GM12873 (cell line): ENCODE results near the gene SMPD1.

ENCODE experiments used
- TF ChIP-seq, protein P1 (sequence below): IDR thresholded peaks from 2 replicates; pipeline ENCODE4 v1.5.1; 2012; ENCODE audit warnings: low read depth, mild to moderate bottlenecking, moderate library complexity, low read length, control low read depth; ENCODE audit not compliant: insufficient read depth; ENCODE audit errors: missing control alignments

The SMPD1 gene

DNA sequence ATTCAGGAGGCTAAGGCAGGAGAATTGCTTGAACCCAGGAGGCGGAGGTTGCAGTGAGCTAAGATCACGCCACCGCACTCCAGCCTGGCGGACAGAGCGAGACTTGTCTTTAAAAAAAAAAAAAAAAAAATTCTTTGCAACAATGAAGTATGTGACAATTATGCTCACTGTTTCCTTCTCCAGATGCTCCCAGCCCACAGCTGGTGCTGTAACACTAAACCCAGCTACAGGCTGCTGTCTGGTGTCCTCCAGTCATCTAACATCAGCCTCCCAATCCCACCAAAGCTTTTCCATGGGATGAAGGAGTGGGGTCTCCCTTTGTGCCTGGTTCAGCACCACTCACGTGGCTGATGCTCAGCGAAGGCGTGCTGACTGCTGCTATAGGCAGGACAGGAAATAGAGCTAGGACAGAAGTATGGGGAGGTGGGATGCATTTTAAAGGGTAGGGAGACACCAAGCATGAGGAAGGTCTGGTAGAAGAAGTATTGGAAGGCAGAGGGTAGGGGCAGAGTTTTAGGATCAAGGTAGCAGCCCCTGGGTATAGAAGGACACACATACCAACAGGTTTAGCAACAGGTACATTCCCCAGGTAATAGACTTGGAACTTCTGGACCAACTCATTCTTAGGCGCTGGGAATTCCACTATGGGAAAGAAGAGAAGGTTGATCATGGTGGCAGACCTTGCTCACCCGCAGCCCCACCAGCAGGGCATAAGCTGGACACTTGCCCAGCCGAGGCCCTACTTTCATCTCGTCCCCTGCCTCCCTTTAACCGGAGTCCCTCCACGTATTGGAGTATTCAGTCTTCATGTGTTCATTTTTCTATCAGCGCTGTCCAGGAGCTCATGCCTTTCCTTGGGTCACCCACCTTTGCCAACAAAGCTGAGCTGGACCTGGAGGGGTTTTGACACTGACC is 10.4 kb downstream of the SMPD1 start:
- TF ChIP-seq, protein P1, sequence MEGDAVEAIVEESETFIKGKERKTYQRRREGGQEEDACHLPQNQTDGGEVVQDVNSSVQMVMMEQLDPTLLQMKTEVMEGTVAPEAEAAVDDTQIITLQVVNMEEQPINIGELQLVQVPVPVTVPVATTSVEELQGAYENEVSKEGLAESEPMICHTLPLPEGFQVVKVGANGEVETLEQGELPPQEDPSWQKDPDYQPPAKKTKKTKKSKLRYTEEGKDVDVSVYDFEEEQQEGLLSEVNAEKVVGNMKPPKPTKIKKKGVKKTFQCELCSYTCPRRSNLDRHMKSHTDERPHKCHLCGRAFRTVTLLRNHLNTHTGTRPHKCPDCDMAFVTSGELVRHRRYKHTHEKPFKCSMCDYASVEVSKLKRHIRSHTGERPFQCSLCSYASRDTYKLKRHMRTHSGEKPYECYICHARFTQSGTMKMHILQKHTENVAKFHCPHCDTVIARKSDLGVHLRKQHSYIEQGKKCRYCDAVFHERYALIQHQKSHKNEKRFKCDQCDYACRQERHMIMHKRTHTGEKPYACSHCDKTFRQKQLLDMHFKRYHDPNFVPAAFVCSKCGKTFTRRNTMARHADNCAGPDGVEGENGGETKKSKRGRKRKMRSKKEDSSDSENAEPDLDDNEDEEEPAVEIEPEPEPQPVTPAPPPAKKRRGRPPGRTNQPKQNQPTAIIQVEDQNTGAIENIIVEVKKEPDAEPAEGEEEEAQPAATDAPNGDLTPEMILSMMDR, result no peak

DNA sequence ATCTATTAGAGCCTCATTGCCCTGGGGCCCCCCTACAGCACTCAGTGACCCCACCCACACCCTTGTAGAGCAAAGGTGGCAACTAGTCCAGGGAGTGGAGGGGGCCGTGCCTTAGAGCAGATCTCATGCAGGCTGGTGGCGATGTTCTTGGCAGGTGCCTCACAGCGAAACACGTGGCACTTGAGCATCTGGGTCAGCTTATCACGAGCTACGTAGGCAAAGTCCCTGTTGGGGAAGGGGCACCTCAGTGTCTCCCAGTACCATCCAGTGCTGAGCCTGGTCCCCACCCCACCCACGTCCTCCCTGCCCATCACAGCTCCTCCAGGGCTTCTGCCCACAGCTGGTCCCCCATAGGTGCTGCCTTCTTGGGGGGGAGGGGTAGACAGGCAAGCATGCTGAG is 11.2 kb downstream of the SMPD1 start:
- TF ChIP-seq, protein P1, result no peak

DNA sequence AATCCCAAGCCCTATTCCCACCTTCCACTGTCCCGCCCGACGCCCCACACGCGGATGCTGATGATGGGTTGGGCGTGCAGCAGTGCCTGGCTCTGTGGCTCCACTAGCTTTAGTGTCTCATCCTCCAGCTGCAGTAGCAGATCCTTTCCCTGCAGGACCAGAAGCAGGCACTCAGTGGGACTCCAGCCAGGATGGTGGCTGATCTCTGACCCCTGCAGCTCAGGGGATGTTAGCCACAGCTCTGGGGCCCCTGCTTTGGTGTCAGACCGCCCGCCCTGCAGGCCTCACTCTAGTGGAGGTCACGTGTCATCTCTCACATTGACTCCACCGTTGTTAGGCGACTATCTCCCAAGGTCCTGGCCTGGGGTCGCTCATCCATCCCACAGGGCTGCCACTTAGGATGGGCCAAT is 11.8 kb downstream of the SMPD1 start:
- TF ChIP-seq, protein P1, result no peak

DNA sequence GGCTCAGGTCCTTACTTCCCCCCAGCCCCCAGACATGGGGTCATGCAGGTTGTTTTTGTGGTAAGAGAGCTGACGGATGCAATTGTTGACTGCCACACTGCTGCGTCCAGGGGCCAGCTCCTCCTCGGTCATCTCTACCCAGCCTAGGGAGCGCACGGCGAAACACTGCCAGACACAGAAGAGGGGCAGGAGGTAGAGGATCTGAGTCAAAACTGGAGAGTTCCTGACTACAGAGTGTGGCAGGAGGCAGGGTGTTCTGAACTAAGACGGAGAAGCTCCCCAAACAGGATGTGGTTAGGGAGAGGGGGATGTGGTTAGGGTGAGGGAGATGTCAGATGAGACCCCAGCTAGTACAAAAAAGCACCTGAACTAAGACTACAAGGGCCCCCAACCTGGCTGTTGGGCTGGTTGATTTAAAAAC is 12.3 kb downstream of the SMPD1 start:
- TF ChIP-seq, protein P1, result no peak

DNA sequence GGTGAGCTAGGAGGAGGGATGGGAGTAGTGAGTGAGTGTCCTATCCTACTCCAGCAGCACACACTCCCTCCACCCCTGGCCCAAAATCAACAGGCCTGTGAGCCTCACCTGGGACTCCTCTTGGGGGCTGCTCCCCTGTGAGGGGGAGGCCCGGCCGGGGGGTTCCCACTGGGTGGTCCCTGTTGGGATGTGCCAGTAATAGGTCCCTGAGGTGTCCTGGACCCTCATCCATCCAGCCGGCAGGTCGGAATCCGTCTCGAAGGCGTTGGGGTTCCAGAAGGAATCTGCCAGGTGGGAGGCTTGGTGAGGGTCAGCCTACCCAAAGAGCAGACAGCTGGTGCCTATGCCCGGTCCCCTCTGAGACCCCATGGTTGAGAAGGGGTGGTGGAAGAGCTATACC is 13.3 kb downstream of the SMPD1 start:
- TF ChIP-seq, protein P1, result no peak

DNA sequence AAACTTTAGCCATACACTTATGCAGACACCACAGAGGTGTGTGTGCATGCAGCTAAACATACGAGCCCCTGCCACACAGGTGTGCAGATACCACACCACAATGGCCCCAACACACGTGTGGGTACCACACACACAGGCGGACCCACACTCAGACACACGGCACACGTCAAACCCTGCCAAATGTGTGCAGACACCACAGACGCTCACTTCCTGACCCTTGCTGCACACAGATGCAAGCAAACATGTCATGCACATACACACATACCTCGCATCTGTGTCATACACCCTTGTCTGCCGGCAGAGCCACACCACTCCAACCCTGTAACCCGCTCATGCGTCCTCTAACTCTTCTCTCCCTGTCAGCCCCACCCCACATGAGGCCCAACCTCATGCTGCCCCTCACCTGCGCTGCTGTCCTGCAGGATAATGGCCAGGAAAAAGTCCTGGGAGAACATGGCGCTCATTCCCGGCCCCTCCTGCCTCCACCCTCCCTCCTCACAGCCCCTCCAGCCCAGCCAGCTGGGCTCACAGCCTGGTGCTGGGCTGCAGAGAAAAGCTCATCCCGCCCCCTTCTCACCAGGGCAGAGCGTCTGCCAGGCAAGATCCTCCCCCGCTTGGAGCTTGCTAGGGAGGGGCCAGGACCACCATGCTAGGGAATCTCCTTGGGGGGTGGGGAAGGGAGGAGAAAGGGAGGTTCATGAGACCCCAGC is 14.2 kb downstream of the SMPD1 start:
- TF ChIP-seq, protein P1, result no peak

DNA sequence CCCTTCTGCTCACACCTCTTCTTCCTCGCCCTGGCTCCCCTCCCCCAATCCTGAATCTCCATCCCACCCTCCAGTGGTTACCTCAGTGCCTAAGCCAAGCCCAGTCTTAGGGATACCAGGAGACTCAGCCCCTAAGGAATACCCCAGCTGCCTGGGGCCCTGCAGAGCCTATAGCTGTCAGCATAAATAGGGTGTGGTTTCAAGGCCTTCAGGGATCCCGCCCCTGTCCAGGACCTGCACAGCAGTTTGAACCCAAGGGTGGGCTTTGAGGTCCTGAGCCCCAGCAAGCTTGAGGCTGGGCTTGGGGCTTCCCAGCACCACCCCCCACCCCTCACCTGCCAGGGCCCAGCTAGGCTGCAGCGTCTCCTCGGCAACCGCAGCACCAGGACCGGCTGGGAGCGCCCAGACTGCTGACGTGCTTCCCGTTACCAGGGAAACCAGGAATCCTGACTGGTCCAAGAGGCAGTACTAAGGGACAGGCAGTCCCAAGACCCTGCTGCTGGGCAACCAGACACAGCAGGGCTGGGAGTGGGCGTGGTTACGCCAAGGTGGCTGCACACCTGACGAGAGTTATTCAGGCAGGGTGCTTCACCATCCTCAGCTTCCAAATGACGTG is 14.9 kb downstream of the SMPD1 start:
- TF ChIP-seq, protein P1, result no peak
